HG03097 (cell line): ENCODE measurements around the gene BTK.
"Not testable (repeated sequence)": the region's sequence is repeated elsewhere in the genome, so short reads cannot be mapped to it uniquely, and the experiment has no call there.

Experiments
- ATAC-seq: cut with Tn5 transposase; IDR thresholded peaks from one replicate; pipeline ENCODE4 v1.9.1; 2021; ENCODE audit not compliant: unreplicated experiment, low FRiP score

BTK gene

DNA sequence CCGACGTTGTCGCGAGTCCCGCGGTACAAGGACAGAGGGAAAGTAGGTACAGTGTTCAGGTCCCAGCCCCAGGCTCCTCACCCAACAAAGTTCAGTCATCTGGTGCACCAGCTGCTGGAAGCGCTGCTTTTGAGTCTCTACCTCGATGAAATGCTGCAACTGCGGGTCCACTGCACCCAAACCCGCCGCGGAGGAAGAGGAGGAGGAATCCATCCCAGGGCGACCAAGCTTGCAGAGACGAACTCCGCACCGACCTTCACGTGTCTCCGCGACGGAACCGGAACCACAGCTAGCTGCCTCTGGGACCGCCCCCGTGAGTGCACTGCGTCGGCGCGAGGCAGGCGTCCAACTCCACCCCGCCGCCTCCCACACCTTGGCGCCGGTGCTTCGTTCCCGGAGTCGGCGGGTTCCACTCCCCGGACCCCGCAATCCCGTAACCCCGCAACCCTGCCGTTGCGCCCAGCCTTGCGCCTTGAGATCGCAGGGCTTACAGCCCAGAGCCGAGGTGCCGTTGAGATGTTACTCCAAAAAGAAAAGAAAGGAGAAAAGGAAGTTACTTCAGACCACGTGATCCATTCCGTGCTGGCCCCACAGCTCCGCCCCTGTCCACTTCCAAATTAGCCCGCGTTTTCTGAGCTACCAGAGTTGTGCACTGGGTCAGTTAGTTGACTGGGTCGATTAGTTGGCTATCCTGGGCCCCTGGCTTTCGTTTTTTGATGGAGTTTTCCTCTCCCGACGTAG lies 37.4 kb downstream of the BTK start, which contains the start of gene TIMM8A:
Gene TIMM8A, minus strand, starts transcription at position 291 of the 741 bp plus-strand sequence. Its CDS starts 78 bp downstream, at position 213.
- peak; percentile 96 for ATAC-seq

DNA sequence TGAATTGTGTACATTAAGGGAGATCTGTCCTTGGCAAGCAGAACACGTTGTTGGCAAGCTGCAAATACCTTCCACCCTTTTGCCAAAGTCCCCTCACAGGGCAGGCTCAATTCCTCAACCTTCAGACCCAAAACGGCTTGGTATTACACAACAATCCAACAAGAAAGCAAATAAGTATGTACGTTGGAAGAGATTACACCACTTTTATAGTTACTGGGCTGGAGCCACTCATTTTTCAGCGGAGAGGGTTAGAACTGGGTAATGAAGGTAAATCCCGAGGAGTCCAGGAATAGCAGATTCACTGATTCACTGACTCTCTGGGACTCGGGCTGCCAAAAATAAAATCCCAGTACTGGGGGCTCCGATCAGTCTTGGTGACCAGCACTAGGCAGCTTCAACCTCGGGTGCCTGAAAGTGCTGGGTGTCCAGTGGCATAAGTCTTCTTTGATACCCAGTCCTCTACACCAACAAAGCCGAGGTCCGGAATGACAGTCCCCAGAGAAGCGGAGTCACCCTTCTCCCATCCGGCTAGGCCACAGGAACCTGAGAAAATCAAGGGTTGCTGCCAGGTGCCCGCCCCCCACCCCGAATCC lies 38.0 kb downstream of the BTK start:
- peak; percentile 4 for ATAC-seq

DNA sequence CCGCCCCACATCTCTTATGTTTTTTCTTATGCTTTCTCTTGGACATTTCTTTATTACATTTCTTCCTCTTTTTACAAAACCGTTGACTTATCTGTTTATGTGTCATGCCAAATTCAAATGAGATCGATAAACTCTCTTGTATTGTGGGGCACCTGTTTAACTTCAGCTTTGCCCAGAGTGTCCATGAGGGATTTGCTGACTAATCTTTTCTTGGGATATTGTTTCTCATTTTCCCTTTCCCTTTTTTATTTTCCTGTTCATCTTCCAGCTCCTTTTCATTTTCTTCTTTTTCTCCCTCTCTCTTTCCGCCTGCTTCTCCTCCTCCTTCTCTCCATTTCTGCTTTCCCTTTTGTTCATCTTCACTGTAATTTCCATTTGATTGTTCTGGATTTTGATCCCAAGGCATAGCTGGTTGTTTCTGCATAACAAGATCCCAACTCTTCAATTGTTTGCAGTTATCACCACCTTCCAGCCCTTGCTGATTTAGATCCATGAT lies 48.2 kb downstream of the BTK start:
- no peak for ATAC-seq

DNA sequence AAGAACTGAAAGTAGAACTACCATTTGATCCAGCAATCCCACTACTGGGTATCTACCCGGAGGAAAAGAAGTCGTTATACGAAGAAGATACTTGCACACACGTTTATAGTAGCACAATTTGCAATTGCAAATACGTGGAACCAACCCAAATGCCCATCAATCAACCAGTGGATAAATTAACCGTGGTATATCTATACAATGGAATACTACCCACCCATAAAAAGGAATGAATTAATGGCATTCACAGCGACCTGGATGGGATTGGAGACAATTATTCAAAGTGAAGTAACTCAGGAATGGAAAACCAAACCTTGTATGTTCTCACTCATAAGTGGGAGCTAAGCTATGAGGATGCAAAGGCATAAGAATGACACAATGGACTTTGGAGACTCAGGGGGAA lies 51.7 kb downstream of the BTK start:
- not testable (repeated sequence) for ATAC-seq

DNA sequence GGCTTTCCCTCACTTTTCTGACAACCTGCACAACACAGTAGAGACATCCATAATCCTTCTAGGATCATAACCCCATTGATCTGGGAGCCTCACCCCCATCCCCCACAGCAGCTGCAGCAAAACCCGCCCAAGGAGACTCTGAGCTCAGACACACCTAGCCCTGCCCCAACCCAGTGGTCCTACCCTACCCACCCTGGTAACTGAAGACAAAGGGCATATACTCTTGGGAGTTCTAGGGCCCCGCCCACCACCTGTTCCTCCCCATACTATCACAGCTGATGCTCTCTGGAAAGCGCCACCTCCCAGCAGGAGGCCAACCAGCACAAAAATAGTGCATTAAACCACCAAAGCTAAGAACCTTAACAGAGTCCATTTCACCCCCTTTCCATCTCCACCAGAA lies 59.4 kb downstream of the BTK start:
- not testable (repeated sequence) for ATAC-seq

DNA sequence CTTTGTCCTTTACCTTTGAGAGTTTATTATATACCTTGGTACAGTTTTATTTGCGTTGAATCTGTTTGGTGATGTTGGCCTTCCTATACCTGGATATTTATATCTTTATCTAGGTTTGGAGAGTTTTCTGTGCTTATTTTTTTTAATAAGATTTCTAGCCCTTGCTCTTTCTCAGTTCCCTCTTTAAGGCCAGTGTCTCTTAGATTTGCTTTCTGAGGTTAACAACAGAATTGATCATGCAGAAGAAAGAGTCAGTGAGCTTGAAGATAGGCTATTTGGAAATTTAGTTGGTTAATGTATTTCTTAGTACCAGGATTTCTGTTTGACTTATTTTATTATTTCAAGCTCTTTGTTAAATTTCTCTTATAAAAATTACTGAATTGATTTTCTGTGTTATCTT lies 82.2 kb downstream of the BTK start:
- ATAC-seq: no peak
